Epithelial cell of esophagus (primary cell): Measurements from ENCODE around the gene DGAT2.
A peak's percentile ranks its signal among the peaks of the same experiment; 100 is the strongest.

ENCODE experiments used
- DNase-seq: peaks from one replicate; pipeline ENCODE4 v3.0.0; 2010; ENCODE audit warnings: low read depth
- H3K4me3 ChIP-seq: 2 replicates; pipeline ENCODE4 v1.5.1; 2011; ENCODE audit warnings: mild to moderate bottlenecking, low read length, control low read depth
- CTCF ChIP-seq: IDR thresholded peaks from 2 replicates; pipeline ENCODE4 v1.5.1; 2011; ENCODE audit warnings: low read depth, mild to moderate bottlenecking, low read length, control low read depth, inconsistent platforms; ENCODE audit not compliant: insufficient read depth; ENCODE audit errors: missing control alignments

Gene DGAT2

GRCh38 chr11:75780888-75781287 is 12.3 kb downstream of the DGAT2 start:
- H3K4me3 ChIP-seq: no peak overlapping the region
- DNase-seq: no peak
- TF ChIP-seq CTCF: no peak

GRCh38 chr11:75781296-75781695 is 12.7 kb downstream of the DGAT2 start:
- H3K4me3 ChIP-seq: no peak overlapping the region
- no peak for DNase-seq
- TF ChIP-seq CTCF: no peak

GRCh38 chr11:75781831-75782230 is 13.3 kb downstream of the DGAT2 start:
- H3K4me3 ChIP-seq: no peak overlapping the region
- no peak for TF ChIP-seq CTCF
- no peak for DNase-seq

GRCh38 chr11:75782540-75783263 is 14.1 kb downstream of the DGAT2 start:
- no peak overlapping the region for H3K4me3 ChIP-seq
- peak; percentile 63 for DNase-seq
- no peak for TF ChIP-seq CTCF

- TF ChIP-seq CTCF: no peak
- no peak for DNase-seq
- no peak overlapping the region for H3K4me3 ChIP-seq
Measured at GRCh38 chr11:75783416-75784084, 15.0 kb downstream of the DGAT2 start.

- TF ChIP-seq CTCF: no peak
- no peak for DNase-seq
- no peak overlapping the region for H3K4me3 ChIP-seq
Measured at GRCh38 chr11:75784085-75784478, 15.5 kb downstream of the DGAT2 start.
